Loucy (cell line): Measurements from ENCODE around the gene LIPC.

Experiments used
- CTCF ChIP-seq: fragments of 200-600 bp; sonication (generic); conservative IDR thresholded peaks from 2 replicates; pipeline ENCODE4 v1.5.1; 2014; ENCODE audit warnings: mild to moderate bottlenecking, antibody characterized with exemption, low read length
- EZH2phosphoT487 ChIP-seq: fragments of 200-600 bp; IDR thresholded peaks from 2 replicates; pipeline ENCODE4 v1.6.1; 2018; ENCODE audit warnings: antibody characterized with exemption, mild to moderate bottlenecking, moderate library complexity, borderline replicate concordance

GRCh38 chr15:58539548-58539947 lies 107.8 kb downstream of the LIPC start:
- no peak for TF ChIP-seq CTCF
- TF ChIP-seq EZH2phosphoT487: no peak
